GM12891 (cell line): ENCODE results near the gene TLX1.

Experiments
- DNase-seq: peaks from one replicate; pipeline ENCODE4 v3.0.0; 2011; ENCODE audit warnings: low spot score; ENCODE audit not compliant: insufficient read length
- FAIRE-seq: peaks from 2 replicates; lab custom pipeline; 2011; peaks lifted over from hg19 to GRCh38; lab: Jason Lieb, UNC
- PAX5 ChIP-seq: IDR thresholded peaks from 2 replicates; pipeline ENCODE4 v1.6.1; 2011; ENCODE audit warnings: low read length, moderate library complexity, mild to moderate bottlenecking; ENCODE audit not compliant: insufficient read depth, severe bottlenecking
- POLR2A ChIP-seq: IDR thresholded peaks from 2 replicates; pipeline ENCODE4 v1.6.1; 2011; ENCODE audit warnings: low read depth, low read length, control low read depth
- POLR2AphosphoS5 ChIP-seq: IDR thresholded peaks from 2 replicates; pipeline ENCODE4 v1.6.1; 2011; ENCODE audit warnings: low read depth, low read length, control low read depth
- POU2F2 ChIP-seq: IDR thresholded peaks from 2 replicates; pipeline ENCODE4 v1.6.1; 2011; ENCODE audit warnings: low read depth, mild to moderate bottlenecking, control low read depth, low read length, moderate library complexity
- SPI1 ChIP-seq: IDR thresholded peaks from 2 replicates; pipeline ENCODE4 v1.6.1; 2011; ENCODE audit warnings: low read depth, low read length, control low read depth
- TAF1 ChIP-seq: IDR thresholded peaks from 2 replicates; pipeline ENCODE4 v1.6.1; 2011; ENCODE audit warnings: low read depth, low read length, control low read depth

TLX1 gene

GRCh38 chr10:101132636-101133473 is 1.8 kb downstream of the TLX1 start:
- TF ChIP-seq SPI1 (no peak), POLR2A (no peak), PAX5 (no peak), POLR2AphosphoS5 (no peak), POU2F2 (no peak)
- DNase-seq (no peak), FAIRE-seq (no peak)

- FAIRE-seq (no peak), DNase-seq (no peak)
- TF ChIP-seq PAX5 (no peak), POLR2A (no peak), SPI1 (no peak), TAF1 (no peak), POU2F2 (no peak), POLR2AphosphoS5 (no peak)
Observed at GRCh38 chr10:101133489-101134298, 2.6 kb downstream of the TLX1 start.

DNA sequence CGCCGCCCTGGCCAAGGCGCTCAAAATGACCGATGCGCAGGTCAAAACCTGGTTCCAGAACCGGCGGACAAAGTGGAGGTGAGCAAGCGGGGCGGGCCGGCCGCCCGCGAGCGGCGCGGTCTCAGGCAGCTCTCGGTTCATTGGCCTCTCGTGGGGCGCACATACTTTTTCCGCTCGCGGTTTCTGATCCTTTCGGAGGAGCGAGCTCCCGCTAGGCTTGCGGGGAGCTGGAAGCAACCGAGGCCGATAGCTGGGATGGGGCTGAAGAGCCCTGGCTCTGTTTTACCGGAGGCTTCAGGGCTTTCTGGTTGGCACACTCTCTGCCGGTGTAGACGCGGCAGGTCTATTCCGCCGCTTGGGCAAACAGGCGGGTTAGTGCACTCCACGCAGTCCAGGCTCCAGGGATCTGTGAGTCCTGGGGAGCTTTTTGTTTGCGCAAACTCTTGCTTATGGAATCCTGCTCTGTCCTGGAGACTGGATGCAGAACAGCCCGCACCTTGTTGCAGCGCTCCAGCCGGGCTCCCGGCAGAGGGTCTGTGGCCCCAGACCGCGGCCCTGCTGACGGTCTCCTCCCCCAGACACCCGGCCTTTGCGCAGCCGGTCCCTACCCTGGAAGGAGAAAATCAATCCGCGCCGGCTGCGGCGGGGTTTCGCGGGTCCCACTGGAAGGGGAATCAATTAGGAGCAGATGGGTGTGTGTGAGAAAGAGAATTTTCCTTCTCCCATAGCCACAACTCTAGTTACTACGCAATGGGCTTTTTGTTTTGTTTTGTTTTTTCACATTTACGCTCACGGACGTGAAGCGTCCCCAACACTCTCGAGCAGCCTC is 3.4 kb downstream of the TLX1 start:
- no peak for DNase-seq
- no peak for TF ChIP-seq TAF1
- no peak for TF ChIP-seq POU2F2
- TF ChIP-seq PAX5: no peak
- no peak for TF ChIP-seq POLR2A
- TF ChIP-seq POLR2AphosphoS5: no peak
- TF ChIP-seq SPI1: no peak
- FAIRE-seq: no peak

DNA sequence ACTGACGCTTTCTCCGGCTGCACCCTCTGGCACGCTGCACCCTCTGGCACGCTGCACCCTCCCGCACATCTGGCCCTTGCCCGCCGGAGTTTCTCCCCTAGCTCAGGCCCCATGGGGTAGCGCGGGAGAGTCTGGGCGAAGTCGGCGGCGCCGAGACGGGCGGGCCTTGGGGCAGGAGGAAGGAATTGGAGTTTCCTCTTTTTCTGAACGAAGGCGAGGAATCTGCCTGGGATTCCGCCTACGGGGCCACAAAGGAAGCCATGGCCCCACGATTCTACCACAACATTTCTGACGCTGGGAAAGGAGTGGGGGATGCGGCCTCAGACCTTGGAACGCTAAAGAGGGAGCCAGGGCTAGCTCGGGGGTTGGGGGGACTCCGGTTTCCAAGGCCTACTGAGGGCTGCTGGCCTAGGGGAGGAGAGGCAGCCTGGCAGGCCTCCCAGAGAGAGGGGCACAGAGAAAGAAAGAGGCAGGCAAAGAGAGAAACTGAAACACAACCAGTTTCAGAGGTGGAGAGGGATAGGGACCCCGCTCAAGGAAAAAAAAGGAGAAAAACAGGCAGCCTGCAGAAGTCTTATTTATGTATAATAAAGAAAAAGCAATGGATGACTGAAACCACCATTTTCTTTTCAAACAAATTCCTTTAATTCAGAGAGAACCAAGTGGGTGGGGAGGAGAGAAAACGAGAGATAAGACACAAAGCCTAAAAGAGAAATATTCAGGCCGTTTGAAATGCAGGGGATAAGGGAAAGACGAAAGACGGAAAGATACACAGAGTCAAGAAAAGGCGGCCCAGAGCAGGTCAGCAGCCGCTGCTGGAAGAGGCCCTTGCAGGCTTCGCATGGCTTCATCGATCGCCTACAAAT is 4.3 kb downstream of the TLX1 start:
- FAIRE-seq (no peak), DNase-seq (no peak)
- TF ChIP-seq TAF1 (no peak), POLR2A (no peak), SPI1 (no peak), PAX5 (no peak), POLR2AphosphoS5 (no peak), POU2F2 (no peak)

DNA sequence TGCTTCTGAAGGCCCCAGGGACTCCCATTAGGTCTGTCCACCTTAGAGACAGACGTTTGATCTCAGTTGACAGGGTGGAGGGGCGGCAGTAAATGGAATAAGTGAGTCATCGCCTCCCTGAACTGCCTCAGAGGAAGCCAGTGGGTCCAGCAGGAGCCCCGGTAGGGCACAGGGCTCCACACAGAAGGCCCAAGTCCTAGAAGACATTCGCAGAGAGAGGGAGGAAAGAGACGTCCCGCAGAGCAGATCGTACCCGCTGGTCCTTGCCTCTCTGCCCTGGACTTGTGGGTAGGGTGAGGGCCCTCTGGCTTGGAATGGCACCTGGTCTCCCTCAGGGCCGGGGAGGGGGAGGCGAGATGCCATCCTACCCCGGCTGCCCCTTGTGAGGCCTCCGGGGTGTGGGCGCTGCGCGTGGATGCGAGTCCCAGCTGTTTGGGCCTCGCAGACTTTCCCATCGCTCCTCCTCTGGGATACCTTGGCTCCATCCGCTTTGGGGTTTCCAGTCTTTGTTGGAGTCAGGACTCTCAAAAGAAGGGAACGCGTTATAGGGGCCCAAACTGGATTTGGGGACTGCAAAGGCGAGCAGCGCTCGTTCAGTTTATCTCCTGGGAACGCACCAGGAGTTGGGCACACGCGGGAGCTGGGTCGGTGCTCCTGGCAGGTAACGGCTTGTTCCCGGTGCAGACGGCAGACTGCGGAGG is 5.1 kb downstream of the TLX1 start:
- DNase-seq (no peak), FAIRE-seq (no peak)
- TF ChIP-seq PAX5: no peak
- no peak for TF ChIP-seq POU2F2
- TF ChIP-seq SPI1: no peak
- no peak for TF ChIP-seq POLR2AphosphoS5
- TF ChIP-seq TAF1: no peak
- TF ChIP-seq POLR2A: no peak

GRCh38 chr10:101136708-101137121 is 5.6 kb downstream of the TLX1 start:
- TF ChIP-seq POLR2A (no peak), TAF1 (no peak), POU2F2 (no peak), SPI1 (no peak)
- no peak for FAIRE-seq
- DNase-seq: no peak

- no peak for TF ChIP-seq SPI1
- no peak for TF ChIP-seq TAF1
- no peak for TF ChIP-seq PAX5
- no peak for TF ChIP-seq POLR2A
- no peak for TF ChIP-seq POLR2AphosphoS5
- no peak for TF ChIP-seq POU2F2
- FAIRE-seq (no peak), DNase-seq (no peak)
Observed at GRCh38 chr10:101137271-101137670, 6.2 kb downstream of the TLX1 start.

DNA sequence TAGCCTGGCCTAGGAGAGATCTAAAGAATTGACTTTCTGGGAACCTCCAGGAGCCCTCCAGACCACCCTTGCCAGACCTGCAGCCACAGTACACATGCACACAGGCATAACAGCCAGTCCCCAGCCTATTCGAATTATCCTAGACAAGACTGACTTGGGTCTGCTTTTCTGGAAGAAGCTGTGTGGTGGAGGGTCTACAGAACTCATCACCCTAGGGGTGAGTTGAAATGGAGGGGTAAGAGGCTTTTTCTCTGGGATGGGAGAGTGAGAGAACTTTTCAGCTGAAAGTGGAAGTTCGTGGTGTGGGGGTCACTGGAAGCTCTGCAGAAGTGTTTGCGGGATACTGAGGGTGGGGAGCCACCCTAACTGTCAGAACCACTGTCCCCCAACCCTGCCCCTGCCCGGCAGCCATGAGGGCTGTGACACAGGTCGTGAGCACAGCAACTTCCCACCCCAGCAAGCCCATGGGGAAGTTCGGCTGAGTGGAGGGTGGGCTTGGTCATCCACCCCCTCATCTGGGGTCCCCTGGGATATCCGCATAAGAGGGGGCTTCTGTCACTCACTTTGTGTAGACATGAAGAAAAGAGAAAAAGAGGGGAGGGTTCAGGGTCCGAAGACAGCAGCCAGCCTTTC is 7.8 kb downstream of the TLX1 start:
- no peak for FAIRE-seq
- TF ChIP-seq TAF1: no peak
- no peak for TF ChIP-seq POLR2A
- no peak for TF ChIP-seq PAX5
- TF ChIP-seq POU2F2: no peak
- TF ChIP-seq POLR2AphosphoS5: no peak
- DNase-seq: no peak

DNA sequence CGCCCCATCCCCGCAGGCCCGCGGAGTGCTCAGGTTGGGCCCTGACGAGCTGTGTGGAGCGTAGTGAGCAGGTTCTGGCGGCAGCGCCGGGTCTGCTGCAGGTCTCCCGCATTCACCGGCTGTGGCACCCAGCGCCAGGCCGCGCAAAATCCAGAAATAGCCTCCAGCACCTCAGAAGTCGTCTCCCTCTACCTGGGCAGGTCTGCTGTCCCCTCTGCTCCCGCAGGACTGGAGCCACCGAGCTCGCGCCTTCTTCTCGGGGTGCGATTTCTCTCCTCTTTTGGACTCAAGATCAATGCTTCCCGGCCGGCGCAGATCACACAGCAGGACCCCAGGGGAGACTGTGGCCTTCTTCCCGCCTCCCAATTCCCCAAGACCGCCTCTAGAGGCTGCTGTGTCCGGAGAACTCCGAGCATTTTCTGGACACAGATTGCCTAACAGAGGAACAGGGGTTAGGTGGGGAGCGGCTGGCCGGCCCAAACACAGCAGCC is 8.4 kb downstream of the TLX1 start:
- no peak for TF ChIP-seq SPI1
- no peak for TF ChIP-seq TAF1
- no peak for TF ChIP-seq POU2F2
- no peak for TF ChIP-seq POLR2A
- TF ChIP-seq PAX5: no peak
- TF ChIP-seq POLR2AphosphoS5: no peak
- DNase-seq (no peak), FAIRE-seq (no peak)
